HUES48 (cell line): ENCODE data around the gene SH3RF3.

ENCODE experiments used
- H3K27ac ChIP-seq: one replicate; pipeline ENCODE4 v1.7.0; 2013; ENCODE audit warnings: low read depth, low read length, inconsistent platforms
- H3K27me3 ChIP-seq: 2 replicates; pipeline ENCODE4 v1.6.1; 2013; ENCODE audit warnings: mild to moderate bottlenecking, low read length; ENCODE audit not compliant: control insufficient read depth, insufficient read depth
- H3K36me3 ChIP-seq: 2 replicates; pipeline ENCODE4 v1.6.1; 2013; ENCODE audit warnings: low read length; ENCODE audit not compliant: control insufficient read depth, insufficient read depth
- H3K4me1 ChIP-seq: 2 replicates; pipeline ENCODE4 v1.6.1; 2013; ENCODE audit warnings: mild to moderate bottlenecking, low read length; ENCODE audit not compliant: control insufficient read depth, insufficient read depth
- H3K4me3 ChIP-seq: 2 replicates; pipeline ENCODE4 v1.5.1; 2013; ENCODE audit warnings: mild to moderate bottlenecking, low read depth, low read length
- H3K9ac ChIP-seq: 2 replicates; pipeline ENCODE4 v1.6.1; 2013; ENCODE audit warnings: mild to moderate bottlenecking, low read depth, low read length, moderate library complexity
- H3K9me3 ChIP-seq: 2 replicates; pipeline ENCODE4 v1.6.1; 2013; ENCODE audit warnings: low read length; ENCODE audit not compliant: control insufficient read depth, insufficient read depth

SH3RF3 gene

DNA sequence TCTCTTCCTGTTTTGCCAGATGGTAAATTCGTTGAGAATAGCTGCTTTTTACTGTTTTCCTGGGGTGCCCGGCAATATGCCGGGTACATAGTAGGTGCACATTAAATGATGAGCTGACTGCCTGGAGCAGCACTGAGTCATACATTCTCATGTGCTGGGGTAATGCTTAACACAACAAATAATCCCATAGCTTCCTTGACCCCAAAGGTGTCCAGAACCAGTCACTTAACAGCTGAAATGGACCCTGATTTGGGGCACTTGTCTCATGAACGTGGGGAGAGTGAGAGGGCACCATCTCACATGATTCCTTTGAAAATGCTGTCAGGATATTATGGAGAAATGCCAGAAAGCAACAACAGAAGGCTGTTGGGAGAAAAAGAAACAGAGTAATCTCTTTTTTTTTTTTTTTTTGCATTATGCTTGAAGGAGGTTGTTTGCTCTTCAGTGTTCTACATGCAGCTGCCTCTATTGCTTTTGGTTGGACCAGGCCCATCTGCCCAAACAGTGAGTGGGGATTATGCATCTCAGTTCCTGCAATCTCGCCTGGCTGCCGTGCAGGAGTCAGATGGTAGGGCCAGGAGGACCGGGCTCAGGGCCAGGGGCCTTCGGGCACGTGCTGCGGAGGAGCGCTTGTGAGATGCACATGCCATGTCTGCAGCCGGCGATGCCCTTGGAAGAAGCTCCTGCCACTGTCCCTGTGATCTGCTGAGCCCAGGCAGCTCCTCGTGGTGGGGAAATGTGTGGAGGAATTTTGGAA lies 162.1 kb downstream of the SH3RF3 start:
- no peak overlapping the region for H3K9ac ChIP-seq

DNA sequence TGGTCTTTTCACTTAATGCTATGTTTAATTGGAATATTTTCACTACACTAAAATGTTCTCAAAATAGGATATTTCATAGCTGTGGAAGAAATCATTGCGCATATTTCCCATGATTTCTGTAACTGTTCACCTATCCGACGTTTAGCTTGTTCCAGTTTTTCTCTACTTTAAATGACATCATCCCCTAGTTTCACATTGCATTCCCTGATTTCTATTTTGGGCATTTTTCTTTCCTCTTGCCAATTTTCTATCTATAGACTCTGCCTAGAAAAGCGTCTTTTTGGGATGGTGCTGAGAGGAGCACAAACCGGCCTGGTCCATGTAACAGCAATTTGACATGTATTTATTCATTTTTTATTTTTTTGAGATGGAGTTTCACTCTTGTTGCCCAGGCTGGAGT lies 163.4 kb downstream of the SH3RF3 start:
- Histone ChIP-seq H3K27ac (no peak overlapping the region), H3K9me3 (no peaks in the 10 kb centered on the region), H3K36me3 (no peaks in the 10 kb centered on the region), H3K4me3 (no peak overlapping the region), H3K9ac (no peak overlapping the region), H3K4me1 (peaks cover 13% of the 10 kb centered on the region), H3K27me3 (no peaks in the 10 kb centered on the region)

More for the DNA sequence above, 162.1 kb downstream of the SH3RF3 start:
- H3K4me3 ChIP-seq, result no peak overlapping the region
- H3K27me3 ChIP-seq, result no peaks in the 10 kb centered on the region
- peaks cover 13% of the 10 kb centered on the region for H3K4me1 ChIP-seq
- H3K9me3 ChIP-seq, result no peaks in the 10 kb centered on the region
- H3K27ac ChIP-seq, result no peak overlapping the region
- no peaks in the 10 kb centered on the region for H3K36me3 ChIP-seq

DNA sequence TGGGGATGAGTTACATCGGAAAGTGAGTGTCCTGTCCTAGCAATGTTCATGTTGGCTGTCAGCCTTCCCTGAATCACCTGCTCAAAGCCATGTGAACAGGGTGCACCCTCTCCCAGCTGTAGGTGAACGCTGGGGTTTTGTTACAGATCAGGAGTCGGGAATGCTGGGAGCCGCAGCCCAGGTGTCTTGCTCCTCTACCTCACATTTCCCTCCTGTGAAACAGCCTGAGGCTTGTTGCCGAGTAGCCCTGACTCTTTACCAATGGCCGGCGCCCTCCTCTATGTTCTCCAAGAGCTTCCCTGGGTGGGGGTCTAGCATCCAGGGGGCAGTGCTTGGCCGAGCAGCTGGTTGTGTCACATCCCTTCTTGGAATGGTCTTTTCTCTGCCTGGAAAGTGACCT lies 164.7 kb downstream of the SH3RF3 start:
- Histone ChIP-seq H3K4me1 (peaks cover 13% of the 10 kb centered on the region), H3K4me3 (no peak overlapping the region), H3K9ac (no peak overlapping the region), H3K36me3 (no peaks in the 10 kb centered on the region), H3K27me3 (no peaks in the 10 kb centered on the region), H3K9me3 (no peaks in the 10 kb centered on the region), H3K27ac (no peak overlapping the region)

DNA sequence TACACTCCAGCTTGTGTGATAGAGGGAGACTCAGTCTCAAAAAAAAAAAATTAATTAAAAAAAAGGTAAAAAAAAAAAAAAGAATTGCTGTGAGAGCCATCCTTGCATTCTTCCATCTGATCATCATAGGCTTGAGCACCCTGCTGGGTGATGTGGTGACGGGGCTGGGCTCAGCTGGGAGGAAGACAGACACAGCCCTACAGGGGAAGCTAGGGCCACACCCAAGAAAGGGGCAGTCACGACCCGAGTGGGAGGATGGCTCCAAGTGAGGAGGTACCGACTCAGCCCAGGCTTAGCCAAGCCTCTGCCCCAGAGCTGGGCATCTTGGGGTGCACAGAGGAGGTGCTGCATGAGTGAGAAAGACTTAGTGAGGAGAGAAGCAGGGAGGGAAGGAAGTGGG lies 165.5 kb downstream of the SH3RF3 start:
- no peak overlapping the region for H3K4me3 ChIP-seq
- no peaks in the 10 kb centered on the region for H3K36me3 ChIP-seq
- H3K9me3 ChIP-seq, result no peaks in the 10 kb centered on the region
- peaks cover 9% of the 10 kb centered on the region for H3K4me1 ChIP-seq
- H3K27me3 ChIP-seq, result no peaks in the 10 kb centered on the region
- no peak overlapping the region for H3K27ac ChIP-seq
- H3K9ac ChIP-seq, result no peak overlapping the region

DNA sequence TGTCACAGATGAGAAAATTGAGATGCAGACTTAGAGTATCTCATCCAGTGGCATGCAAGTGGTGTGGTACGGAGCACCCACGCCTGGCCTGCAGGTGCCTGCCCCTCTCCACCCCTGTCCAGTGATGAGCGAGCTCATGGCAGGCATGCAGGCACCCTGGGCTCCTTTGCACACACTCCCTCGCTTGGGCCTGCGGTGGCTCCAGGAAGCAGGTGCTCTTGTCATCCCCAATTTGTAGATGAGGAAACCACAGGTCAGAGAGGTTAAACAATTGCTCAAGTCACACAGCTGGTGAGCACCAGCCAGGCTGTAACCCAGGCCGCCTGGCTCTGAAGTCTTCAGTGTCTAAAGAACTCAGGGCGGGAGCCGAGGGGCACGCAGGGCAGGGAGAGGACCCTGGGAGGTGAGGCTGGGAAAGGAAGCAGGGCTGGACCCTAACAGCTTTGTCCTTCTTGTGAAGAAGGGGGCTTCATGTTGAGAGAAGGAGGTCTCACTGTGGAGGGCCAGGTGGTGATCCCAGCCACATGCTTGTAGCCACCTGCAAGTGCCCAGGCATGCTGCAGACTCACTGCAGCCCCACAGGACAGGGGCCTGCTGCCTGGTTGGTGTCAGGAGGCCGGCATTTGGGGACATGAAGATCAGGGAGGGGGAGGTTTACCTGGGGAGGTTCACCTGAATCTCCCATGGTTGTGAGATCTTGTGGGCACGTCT lies 166.2 kb downstream of the SH3RF3 start:
- Histone ChIP-seq H3K27me3 (no peaks in the 10 kb centered on the region), H3K9me3 (no peaks in the 10 kb centered on the region), H3K36me3 (no peaks in the 10 kb centered on the region), H3K4me3 (no peak overlapping the region), H3K9ac (no peak overlapping the region), H3K4me1 (0 out of 2 replicates have a peak, but pooled peaks cover 2% of the 10 kb centered on the region), H3K27ac (no peak overlapping the region)

DNA sequence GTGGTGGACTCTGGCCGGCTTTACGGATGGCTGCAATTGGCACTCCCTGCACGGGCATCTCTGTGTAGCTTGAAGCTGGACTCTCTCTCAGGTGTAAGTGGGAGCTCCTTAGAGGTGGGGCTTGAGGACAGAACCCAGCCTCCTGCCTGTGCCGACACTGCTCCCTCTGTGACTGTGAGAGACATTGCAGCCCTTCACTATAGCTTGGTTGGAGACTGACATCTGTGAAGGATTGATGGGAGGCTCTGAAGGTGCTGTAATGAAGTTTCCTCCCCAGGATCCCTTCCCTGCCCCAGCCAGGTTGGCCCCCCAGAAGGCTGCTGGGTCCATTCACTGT lies 166.7 kb downstream of the SH3RF3 start:
- Histone ChIP-seq H3K27me3 (no peaks in the 10 kb centered on the region), H3K36me3 (no peaks in the 10 kb centered on the region), H3K27ac (no peak overlapping the region), H3K4me3 (no peak overlapping the region), H3K9ac (no peak overlapping the region), H3K4me1 (no peaks in the 10 kb centered on the region), H3K9me3 (no peaks in the 10 kb centered on the region)

DNA sequence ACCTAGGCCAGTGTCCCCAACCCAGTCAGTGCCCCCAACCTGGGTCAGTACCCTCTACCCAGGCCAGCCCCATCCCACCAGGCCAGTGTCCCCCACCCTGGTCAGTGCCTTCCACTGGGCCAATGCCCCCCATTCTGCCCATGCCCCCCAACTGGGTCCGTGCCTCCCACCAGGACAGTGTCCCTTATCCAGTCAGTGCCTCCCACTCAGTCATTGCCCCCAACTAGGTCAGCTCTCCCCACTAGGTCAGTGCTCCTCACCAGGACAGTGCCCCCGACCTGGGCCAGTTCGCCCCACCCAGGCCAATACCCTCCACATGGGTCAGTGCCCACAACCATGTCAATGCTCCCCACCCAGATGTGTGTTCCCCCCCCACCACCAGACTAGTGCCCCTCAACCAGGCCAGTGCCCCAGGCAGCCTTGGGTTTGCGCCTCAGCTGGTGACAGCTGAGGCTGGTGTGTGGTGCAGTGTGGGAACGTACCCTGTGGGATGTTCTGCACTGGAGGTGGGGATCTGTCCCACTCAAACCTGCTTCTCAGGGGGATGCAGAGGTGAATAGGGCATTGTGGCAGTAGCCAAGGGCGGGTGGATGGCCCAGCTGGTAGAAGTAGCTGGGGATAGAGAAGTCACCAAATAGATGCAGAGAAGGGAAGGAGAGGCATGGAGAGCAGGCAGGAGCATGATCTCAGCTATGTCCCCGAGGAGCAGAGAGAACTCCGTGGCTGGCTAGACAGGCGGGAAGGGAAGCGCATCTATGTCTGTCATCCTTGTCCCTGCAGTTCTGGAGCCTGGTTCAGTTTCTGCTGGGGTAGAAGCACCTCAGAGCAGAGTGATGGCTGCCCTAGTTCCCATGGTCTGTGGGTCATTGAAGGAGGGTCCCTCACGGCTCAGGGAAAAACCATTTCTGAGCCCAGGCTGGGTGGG lies 168.8 kb downstream of the SH3RF3 start:
- Histone ChIP-seq H3K4me1 (no peaks in the 10 kb centered on the region), H3K9ac (no peak overlapping the region), H3K4me3 (no peak overlapping the region), H3K27ac (no peak overlapping the region), H3K9me3 (no peaks in the 10 kb centered on the region), H3K36me3 (no peaks in the 10 kb centered on the region), H3K27me3 (no peaks in the 10 kb centered on the region)

DNA sequence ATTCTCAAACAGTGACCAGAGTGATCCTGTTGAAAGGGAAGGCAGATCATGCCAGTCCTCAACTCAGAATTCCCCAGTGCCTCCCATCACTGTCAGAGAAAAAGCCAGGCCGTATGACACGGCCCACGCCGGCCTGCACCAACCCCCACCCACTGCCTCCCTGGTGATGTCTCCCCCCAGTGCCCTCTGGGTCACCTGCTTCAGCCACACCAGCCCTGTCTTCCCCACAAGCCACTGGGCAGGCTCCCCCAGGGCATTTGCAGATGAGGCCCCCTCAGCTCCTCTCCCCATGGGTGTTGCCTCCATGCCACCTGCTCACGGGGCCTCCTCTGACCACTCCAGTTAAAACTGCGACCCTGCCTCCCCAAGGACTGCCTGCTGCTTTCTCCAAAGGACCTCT lies 169.8 kb downstream of the SH3RF3 start:
- Histone ChIP-seq H3K4me3 (no peak overlapping the region), H3K9me3 (no peaks in the 10 kb centered on the region), H3K9ac (no peak overlapping the region), H3K27me3 (no peaks in the 10 kb centered on the region), H3K27ac (no peak overlapping the region), H3K36me3 (no peaks in the 10 kb centered on the region), H3K4me1 (no peaks in the 10 kb centered on the region)

DNA sequence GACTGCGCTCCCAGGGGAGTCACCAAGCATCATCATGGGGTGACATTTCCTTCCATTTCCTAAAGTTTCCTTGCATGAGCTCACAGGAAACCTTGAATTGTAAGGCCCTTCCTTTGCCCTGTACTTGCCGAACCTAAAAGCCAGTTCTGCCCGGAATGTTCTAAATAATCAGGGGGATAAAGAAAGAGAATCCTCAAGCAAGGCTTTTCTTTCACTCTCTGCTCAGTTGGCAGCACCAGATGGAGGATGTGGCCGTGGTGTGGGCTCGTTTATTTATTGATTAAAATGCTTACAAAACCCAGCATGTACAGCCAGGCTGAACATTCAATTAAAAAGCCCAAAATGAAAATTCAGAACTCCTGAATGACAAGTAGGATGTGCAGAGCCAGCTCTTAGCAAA lies 170.5 kb downstream of the SH3RF3 start:
- Histone ChIP-seq H3K9ac (no peak overlapping the region), H3K9me3 (no peaks in the 10 kb centered on the region), H3K4me1 (no peaks in the 10 kb centered on the region), H3K36me3 (no peaks in the 10 kb centered on the region), H3K27me3 (no peaks in the 10 kb centered on the region), H3K27ac (no peak overlapping the region), H3K4me3 (no peak overlapping the region)

DNA sequence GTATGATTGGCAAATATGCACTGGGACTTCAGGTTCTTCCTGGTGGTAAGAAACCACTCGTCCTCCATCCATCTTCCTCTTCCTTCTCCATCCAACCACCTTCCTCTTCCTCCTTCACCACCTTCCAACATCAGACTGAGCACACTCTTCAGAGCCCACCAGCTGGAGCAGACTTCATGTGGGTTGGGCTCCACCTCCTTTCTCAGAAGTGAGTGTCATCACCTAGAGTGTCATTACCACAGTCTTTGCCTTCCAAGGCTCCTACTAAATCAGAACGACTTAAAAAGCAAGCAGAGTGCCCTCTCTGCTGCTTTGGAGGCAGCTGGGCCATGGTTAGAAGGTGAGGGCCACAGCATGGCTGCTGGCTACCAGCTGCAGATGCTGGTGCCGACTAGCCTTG lies 171.6 kb downstream of the SH3RF3 start:
- H3K4me3 ChIP-seq, result no peak overlapping the region
- H3K9ac ChIP-seq, result no peak overlapping the region
- H3K36me3 ChIP-seq, result no peaks in the 10 kb centered on the region
- no peaks in the 10 kb centered on the region for H3K4me1 ChIP-seq
- no peaks in the 10 kb centered on the region for H3K9me3 ChIP-seq
- no peaks in the 10 kb centered on the region for H3K27me3 ChIP-seq
- no peak overlapping the region for H3K27ac ChIP-seq

DNA sequence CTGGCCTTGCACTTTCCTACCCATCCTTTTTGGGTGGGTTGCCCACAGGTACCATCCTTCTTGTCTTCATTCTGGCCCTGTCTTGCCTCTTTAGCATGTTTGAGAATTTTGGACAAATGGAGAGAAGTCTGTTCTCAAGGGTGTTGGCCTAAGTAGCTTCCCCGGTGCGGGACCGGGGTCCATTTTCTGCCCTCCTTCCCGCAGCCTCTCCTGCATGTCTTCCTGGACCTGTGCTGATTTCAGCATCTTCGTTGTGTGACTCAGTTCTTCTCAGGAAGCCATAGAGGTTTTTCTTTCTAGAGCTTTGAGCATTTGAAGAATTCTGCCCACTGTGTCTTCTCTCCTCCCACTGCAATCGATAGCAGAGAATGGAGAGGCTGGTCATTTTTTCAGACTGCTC lies 172.7 kb downstream of the SH3RF3 start:
- H3K9me3 ChIP-seq, result no peaks in the 10 kb centered on the region
- no peak overlapping the region for H3K4me3 ChIP-seq
- H3K27ac ChIP-seq, result no peak overlapping the region
- H3K9ac ChIP-seq, result no peak overlapping the region
- H3K4me1 ChIP-seq, result no peaks in the 10 kb centered on the region
- no peaks in the 10 kb centered on the region for H3K36me3 ChIP-seq
- no peaks in the 10 kb centered on the region for H3K27me3 ChIP-seq
